ENCODE data around the gene ARID3C. TPM values are rescaled to one million over a fixed set of nuclear protein-coding genes. Genes with fewer than 3 reads are reported as not detected.
"Not testable (repeated sequence)": the region's sequence is repeated elsewhere in the genome, so short reads cannot be mapped to it uniquely, and the experiment has no call there.

The ARID3C gene
- total RNA-seq, 2 experiments from 2014 or later, result 0.15 to 0.18 TPM

DNA sequence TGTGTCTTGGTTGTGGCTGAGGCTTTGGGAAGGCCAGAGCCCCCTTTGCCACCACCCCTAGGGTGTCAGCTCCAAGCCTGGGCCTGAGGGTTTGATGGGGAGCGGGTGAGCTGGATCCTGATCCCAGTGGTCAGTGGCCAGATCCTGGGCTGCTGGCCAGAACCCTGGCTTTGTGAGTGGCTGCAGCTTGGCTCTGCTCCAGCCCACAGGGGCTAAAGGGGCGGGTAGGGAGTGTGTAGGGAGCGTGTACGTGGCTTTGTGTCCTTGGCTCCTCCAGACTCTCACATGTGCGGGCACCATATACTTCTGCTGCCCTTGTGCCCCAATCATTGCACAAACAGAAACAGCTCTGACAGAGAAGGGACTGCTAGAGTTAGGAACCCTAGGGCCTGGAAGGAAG lies 21.9 kb upstream of the ARID3C start:
- ChIA-PET POLR2A (interaction anchor here (9.4 kb wide), 1 partner anchor 10 kb away, joined by 162 read pairs; the partner anchor contains the start of gene CCL27), CTCF (interaction anchor here (9.7 kb wide), 1 partner anchor 12 kb away, joined by 125 read pairs; the partner anchor contains the start of gene CCL27)
- Mint-ChIP-seq H3K4me1 (peaks cover 55% of the 10 kb centered on the region), H3K9me3 (no peaks in the 10 kb centered on the region), H3K4me3 (no peak overlapping the region), H3K27ac (no peak overlapping the region), H3K27me3 (no peaks in the 10 kb centered on the region), H3K36me3 (ENCODE audit: low read depth) (peaks cover 33% of the 10 kb centered on the region)
- no peak for DNase-seq

DNA sequence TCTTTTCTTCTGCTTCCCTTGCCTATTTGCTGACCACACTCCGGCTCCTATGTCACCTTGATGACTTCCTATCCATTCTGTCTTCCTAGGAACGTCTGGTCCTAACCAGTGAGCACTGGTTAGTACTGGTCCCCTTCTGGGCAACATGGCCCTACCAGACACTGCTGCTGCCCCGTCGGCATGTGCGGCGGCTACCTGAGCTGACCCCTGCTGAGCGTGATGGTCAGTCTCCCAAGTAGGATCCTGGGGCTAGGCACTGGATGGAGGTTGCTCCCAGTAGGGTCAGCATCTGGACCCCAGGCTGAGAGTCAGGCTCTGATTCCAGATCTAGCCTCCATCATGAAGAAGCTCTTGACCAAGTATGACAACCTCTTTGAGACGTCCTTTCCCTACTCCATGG lies 19.8 kb upstream of the ARID3C start:
- no peaks in the 10 kb centered on the region for H3K27me3 Mint-ChIP-seq
- ChIA-PET POLR2A (interaction anchor here (1.5 to 9.4 kb wide), 3 partner anchors 12 to 29 kb away, joined by 4 to 162 read pairs (median 91); partner anchors contain the start of genes CCL27, DCTN3 and SIGMAR1), CTCF (interaction anchor here (1.1 to 9.7 kb wide), 4 partner anchors 13 to 54 kb away, joined by 6 to 131 read pairs (median 72); partner anchors contain the start of genes CCL27 and SIGMAR1)
- H3K4me3 Mint-ChIP-seq, result peak overlapping the region; percentile 78
- peaks cover 55% of the 10 kb centered on the region for H3K4me1 Mint-ChIP-seq
- H3K36me3 Mint-ChIP-seq (ENCODE audit: low read depth), result peaks cover 33% of the 10 kb centered on the region
- DNase-seq, result no peak
- no peak overlapping the region for H3K27ac Mint-ChIP-seq
- H3K9me3 Mint-ChIP-seq, result no peaks in the 10 kb centered on the region

DNA sequence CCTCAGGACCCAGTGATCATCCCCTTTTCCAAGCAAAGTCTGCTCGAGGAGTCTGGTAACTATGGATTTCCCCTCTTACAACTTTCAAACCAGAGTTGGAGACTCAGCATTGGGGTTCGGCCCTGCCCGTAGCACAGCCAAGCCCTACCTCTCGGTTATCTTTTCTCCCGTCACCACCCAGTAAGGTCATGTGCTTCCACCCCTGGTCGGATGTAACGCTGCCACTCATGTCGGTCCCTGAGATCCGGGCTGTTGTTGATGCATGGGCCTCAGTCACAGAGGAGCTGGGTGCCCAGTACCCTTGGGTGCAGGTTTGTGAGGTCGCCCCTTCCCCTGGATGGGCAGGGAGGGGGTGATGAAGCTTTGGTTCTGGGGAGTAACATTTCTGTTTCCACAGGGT lies 18.8 kb upstream of the ARID3C start:
- Mint-ChIP-seq H3K27me3 (no peaks in the 10 kb centered on the region), H3K9me3 (no peaks in the 10 kb centered on the region), H3K36me3 (ENCODE audit: low read depth) (peaks cover 33% of the 10 kb centered on the region), H3K4me1 (peaks cover 47% of the 10 kb centered on the region), H3K27ac (peak overlapping the region; percentile 76), H3K4me3 (peak overlapping the region; percentile 78)
- peak; percentile 47 for DNase-seq
- ChIA-PET POLR2A (interaction anchor here (0.9 to 9.4 kb wide), 7 partner anchors 11 to 271 kb away, joined by 3 to 162 read pairs (median 13); partner anchors contain the start of genes CCL27, DCTN3, MYORG and SIGMAR1), CTCF (interaction anchor here (1.0 to 9.7 kb wide), 8 partner anchors 8 to 55 kb away, joined by 3 to 131 read pairs (median 10); partner anchors contain the start of genes CCL27 and SIGMAR1)

DNA sequence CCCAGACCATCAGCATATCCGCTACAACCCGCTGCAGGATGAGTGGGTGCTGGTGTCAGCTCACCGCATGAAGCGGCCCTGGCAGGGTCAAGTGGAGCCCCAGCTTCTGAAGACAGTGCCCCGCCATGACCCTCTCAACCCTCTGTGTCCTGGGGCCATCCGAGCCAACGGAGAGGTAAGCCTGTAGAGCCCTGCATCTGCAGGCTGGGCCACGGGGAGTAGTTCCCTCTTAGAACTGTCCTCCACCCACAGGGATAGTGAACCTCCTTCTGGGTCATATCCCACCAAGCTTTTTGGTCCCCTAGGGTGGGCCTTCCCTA lies 18.2 kb upstream of the ARID3C start:
- H3K27me3 Mint-ChIP-seq, result no peaks in the 10 kb centered on the region
- peaks cover 33% of the 10 kb centered on the region for H3K36me3 Mint-ChIP-seq (ENCODE audit: low read depth)
- H3K4me1 Mint-ChIP-seq, result peaks cover 41% of the 10 kb centered on the region
- H3K27ac Mint-ChIP-seq, result peak overlapping the region; percentile 76
- peak overlapping the region; percentile 78 for H3K4me3 Mint-ChIP-seq
- POLR2A ChIA-PET, result interaction anchor here (1.0 to 9.4 kb wide), 12 partner anchors 10 to 343 kb away, joined by 3 to 162 read pairs (median 5); partner anchors contain the start of genes ARID3C, CCL27, DCTN3 and DNAJB5
- CTCF ChIA-PET, result interaction anchor here (0.6 to 9.7 kb wide), 21 partner anchors 9 to 1080 kb away, joined by 3 to 131 read pairs (median 5); partner anchors contain the start of genes CA9, CCDC107, CCL27 and DCTN3
- DNase-seq, result no peak
- no peaks in the 10 kb centered on the region for H3K9me3 Mint-ChIP-seq

DNA sequence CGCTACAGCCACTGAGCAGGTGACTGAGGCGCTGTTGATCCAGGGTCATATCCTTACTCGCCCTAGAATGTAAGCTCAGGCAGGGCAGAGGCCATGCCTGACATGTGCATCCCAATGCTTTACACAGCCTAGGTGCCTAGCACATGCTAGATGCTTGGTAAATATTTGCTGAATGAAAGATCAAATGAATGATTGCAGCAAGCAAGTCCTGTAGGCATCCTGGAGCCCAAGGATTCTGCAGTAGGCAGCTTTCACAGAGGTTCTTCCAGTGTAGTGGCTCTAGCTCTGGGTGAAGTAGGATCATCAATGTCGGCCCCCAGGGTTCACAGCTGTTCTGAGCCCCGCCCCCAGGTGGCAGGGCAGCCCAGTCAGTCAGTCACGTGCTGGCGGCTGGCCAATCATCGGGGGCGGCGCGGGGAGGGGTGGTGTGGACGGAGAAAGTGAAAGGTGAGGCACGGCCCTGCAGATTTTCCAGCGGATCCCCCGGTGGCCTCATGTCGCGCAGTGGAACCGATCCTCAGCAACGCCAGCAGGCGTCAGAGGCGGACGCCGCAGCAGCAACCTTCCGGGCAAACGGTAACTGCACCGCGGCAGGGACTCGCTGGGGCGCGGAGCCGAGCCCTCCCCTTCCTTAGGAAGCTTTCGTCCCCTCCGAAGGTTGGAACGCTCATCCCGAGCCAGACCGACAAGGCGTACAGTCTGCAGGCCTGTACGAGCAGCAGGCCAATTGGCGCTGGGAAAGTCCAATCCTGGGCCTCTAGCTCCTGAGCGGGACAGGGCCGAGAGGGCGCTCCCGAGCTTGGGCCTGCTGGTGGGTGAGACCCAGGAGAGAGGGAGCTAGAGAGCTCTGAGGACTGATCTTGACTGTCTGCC lies 17.6 kb upstream of the ARID3C start, which contains the start of gene GALT:
TSS of gene GALT (plus strand) at position 465 of the 873 bp plus-strand sequence. CDS start at position 495, 30 bp downstream.
- Mint-ChIP-seq H3K36me3 (ENCODE audit: low read depth) (peaks cover 33% of the 10 kb centered on the region), H3K4me1 (peaks cover 36% of the 10 kb centered on the region), H3K27ac (peak within 1 kb of the TSS; percentile 76), H3K9me3 (no peaks in the 10 kb centered on the region), H3K4me3 (peak within 1 kb of the TSS; percentile 78), H3K27me3 (no peaks in the 10 kb centered on the region)
- CTCF ChIA-PET, result interaction anchor here (0.6 to 9.7 kb wide), 21 partner anchors 10 to 1081 kb away, joined by 3 to 131 read pairs (median 5); partner anchors contain the start of genes CA9, CCDC107, CCL27 and DCTN3
- POLR2A ChIA-PET, result interaction anchor here (1.0 to 9.4 kb wide), 12 partner anchors 9 to 343 kb away, joined by 3 to 162 read pairs (median 5); partner anchors contain the start of genes ARID3C, CCL27, DCTN3 and DNAJB5
- DNase-seq, result peak; percentile 97

DNA sequence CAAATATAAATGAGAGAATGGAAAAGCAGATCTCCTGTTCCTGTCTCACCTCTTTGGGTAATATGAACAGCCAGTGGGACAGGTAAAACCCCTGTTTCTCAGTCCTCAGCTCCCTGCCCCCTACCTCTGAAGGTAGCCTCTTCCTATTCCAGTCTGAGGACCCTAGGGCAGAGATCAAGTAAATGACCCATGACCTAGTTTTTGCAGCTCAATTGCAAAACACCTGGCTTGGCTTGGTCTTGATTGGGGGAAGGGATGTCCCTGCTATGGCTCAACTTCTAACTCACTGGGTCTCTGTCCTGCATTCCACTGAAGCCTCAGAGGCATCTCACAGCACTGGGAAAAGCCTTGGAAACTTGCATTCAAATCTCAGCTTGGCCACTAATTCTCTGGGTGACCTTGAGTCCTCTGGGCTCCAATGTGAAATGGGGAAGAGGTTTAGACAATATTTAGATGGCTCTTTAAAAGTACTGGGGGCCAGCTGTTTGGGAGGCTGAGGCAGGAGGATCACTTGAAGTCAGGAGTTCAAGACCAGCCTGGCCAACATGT lies 16.0 kb upstream of the ARID3C start:
- ChIA-PET POLR2A (interaction anchor here (1.2 to 9.4 kb wide), 2 partner anchors 15 to 24 kb away, joined by 3 to 162 read pairs; partner anchors contain the start of gene CCL27), CTCF (interaction anchor here (0.5 to 9.7 kb wide), 3 partner anchors 9 to 311 kb away, joined by 4 to 131 read pairs (median 125); partner anchors contain the start of genes CCL27 and SIGMAR1)
- Mint-ChIP-seq H3K9me3 (no peaks in the 10 kb centered on the region), H3K27ac (no peak overlapping the region), H3K36me3 (ENCODE audit: low read depth) (peaks cover 25% of the 10 kb centered on the region), H3K4me1 (peaks cover 32% of the 10 kb centered on the region), H3K4me3 (no peak overlapping the region), H3K27me3 (no peaks in the 10 kb centered on the region)
- no peak for DNase-seq

DNA sequence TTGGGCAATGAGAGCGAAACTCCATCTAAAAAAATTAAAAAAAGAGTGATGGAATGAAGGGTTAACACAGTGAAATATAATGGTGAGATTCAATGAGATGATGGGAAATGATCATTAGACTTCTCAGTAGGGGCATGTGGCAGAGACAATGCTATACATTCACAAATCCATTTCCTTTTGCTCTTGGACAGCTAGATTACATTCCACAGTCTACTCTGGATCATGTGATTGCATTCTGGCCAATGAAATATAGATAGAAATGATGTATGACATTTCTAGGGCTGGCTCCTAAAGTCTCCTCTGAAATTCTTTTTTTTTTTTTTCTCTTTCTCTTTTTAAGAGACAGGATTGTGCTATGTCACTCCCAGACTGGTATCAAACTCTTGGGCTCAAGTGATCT lies 13.8 kb upstream of the ARID3C start:
- ChIA-PET CTCF (interaction anchor here (0.6 to 1.2 kb wide), 2 partner anchors 9 to 23 kb away, joined by 3 to 5 read pairs; no protein-coding TSS in a partner anchor), POLR2A (interaction anchor here (1.2 to 9.4 kb wide), 2 partner anchors 9 to 18 kb away, joined by 3 to 162 read pairs; partner anchors contain the start of gene CCL27)
- no peak overlapping the region for H3K27ac Mint-ChIP-seq

DNA sequence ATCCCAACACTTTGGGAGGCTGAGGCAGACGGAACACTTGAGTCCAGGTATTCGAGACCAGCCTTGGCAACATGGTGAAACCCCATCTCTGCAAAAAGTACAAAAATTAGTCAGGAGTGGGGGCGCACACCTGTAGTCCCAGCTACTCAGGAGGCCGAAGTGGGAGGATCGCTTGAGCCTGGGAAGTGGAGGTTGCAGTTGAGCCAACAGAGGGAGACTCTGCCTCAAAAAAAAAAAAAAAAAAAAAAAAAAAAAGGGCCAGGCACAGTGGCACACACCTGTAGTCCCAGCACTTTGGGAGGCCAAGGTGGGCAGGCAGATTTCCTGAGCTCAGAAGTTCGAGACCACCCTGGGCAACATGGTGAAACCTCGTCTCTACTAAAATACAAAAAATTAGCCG lies 10.5 kb upstream of the ARID3C start:
- not testable (repeated sequence) for H3K4me3 Mint-ChIP-seq, H3K9me3 Mint-ChIP-seq, DNase-seq, H3K27ac Mint-ChIP-seq, H3K27me3 Mint-ChIP-seq
- peaks cover 36% of the 10 kb centered on the region for H3K4me1 Mint-ChIP-seq
- CTCF ChIA-PET, result interaction anchor here (0.9 to 6.7 kb wide), 4 partner anchors 7 to 26 kb away, joined by 5 to 131 read pairs (median 45); partner anchors contain the start of genes CCL27 and GALT
- POLR2A ChIA-PET, result interaction anchor here (1.3 to 7.0 kb wide), 5 partner anchors 18 to 28 kb away, joined by 5 to 96 read pairs (median 41); partner anchors contain the start of genes CCL27, DCTN3 and RPP25L
- H3K36me3 Mint-ChIP-seq (ENCODE audit: low read depth), result peaks cover 15% of the 10 kb centered on the region

More for the DNA sequence above, 13.8 kb upstream of the ARID3C start:
- Mint-ChIP-seq H3K4me3 (no peak overlapping the region), H3K9me3 (no peaks in the 10 kb centered on the region), H3K4me1 (peaks cover 24% of the 10 kb centered on the region), H3K27me3 (no peaks in the 10 kb centered on the region), H3K36me3 (ENCODE audit: low read depth) (peaks cover 3% of the 10 kb centered on the region)
- DNase-seq, result no peak

DNA sequence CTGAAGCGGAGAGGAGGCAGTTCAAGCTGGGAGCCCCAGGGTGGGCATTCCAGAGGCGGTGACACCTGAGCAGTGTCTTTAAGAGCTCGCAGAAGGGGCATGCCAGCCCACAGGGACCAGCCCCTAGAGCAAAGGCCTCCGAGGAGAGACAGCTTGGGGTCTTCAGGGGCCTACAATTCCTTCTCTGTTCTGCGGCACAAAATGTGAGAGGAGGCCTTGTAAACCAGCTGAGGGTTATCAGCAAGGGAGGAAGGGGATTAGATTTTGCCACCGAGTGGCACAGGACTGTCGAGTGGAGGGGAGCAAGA lies 9.2 kb upstream of the ARID3C start:
- Mint-ChIP-seq H3K4me1 (peaks cover 42% of the 10 kb centered on the region), H3K36me3 (ENCODE audit: low read depth) (peaks cover 15% of the 10 kb centered on the region), H3K27ac (peak overlapping the region; percentile 82), H3K27me3 (no peaks in the 10 kb centered on the region), H3K4me3 (peak overlapping the region; percentile 88), H3K9me3 (no peaks in the 10 kb centered on the region)
- ChIA-PET CTCF (interaction anchor here (0.8 to 8.5 kb wide), 10 partner anchors 8 to 65 kb away, joined by 3 to 131 read pairs (median 12); partner anchors contain the start of genes ARID3C, CCL27, DCTN3 and GALT), POLR2A (interaction anchor here (0.9 to 7.0 kb wide), 12 partner anchors 10 to 442 kb away, joined by 3 to 96 read pairs (median 14); partner anchors contain the start of genes CCL27, DCTN3, FANCG and GALT)
- no peak for DNase-seq

DNA sequence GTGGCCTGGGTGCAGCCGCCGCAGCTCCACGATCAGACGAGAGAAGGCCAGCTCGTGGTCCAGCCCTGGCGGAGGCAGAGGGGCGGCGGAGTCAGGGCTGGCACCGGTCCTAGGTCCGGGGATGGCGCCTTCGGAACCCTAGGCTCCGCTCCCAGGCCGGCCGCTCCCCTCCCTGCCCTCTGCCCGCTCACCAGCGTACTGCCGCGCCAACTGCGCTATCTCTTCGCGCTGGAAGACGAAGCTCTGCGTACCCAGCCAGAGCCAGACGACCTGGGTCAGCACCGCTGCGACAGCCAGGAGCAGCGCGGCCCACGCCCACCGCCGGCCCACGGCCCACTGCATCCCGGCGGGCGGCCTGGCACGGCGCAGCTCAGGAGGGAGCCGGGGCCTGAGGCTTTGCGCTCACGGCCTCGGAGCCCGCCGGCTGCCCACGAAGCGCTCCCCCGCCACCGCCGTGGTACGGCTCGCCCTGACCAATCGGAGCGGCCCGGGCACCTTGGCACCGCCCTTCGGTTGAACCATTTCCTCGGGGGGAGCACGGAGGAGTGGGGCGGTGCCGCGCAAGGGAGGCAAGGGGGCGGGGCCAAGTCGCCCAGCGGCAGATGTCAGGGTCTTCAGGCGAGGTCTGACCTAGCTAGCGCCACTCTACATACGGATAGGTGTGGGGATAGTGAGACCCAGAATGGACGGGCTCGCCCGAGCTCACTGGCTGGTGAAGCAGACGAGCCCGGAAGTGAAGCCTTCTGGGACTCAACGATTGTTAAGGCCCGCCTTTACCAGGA lies 8.7 kb upstream of the ARID3C start, which contains the start of gene SIGMAR1:
TSS of gene SIGMAR1 (minus strand) at position 432 of the 782 bp plus-strand sequence. CDS start at position 342, 90 bp downstream.
- H3K9me3 Mint-ChIP-seq, result no peaks in the 10 kb centered on the region
- peak within 1 kb of the TSS; percentile 82 for H3K27ac Mint-ChIP-seq
- CTCF ChIA-PET, result interaction anchor here (0.6 to 8.5 kb wide), 15 partner anchors 9 to 726 kb away, joined by 3 to 131 read pairs (median 7); partner anchors contain the start of genes ARID3C, CCL27, DCTN3 and GALT
- peaks cover 42% of the 10 kb centered on the region for H3K4me1 Mint-ChIP-seq
- POLR2A ChIA-PET, result interaction anchor here (0.5 to 7.0 kb wide), 15 partner anchors 8 to 442 kb away, joined by 3 to 96 read pairs (median 12); partner anchors contain the start of genes ARID3C, CCL27, DCTN3 and FANCG
- peak within 1 kb of the TSS; percentile 88 for H3K4me3 Mint-ChIP-seq
- H3K27me3 Mint-ChIP-seq, result no peaks in the 10 kb centered on the region
- peaks cover 15% of the 10 kb centered on the region for H3K36me3 Mint-ChIP-seq (ENCODE audit: low read depth)
- DNase-seq, result peak; percentile 93

DNA sequence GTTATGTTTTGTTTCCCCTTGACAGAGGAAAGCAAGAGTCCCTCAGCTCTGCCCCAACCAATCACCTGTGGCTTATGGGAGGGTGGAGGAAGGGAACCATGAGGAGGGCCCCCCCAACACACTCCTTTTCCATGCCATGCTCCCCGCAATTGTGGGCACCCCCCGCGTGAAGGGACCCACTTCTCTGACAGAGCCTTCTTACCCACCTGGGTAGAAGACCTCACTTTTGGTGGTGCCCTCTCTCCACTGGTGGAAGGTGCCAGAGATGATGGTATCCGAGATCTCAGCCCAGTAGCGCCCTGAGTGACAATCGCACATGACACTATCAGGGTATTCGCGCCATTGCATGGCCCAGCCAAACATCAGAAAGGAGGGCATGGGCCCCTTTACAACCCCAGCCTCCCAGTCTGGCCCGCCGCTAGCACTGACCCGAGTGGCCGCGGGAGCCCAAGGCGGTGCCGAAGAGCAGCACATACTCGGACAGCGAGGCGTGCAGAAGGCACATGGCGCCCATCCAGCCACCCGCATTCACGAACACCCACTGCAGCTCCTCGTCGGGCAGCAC lies 8.0 kb upstream of the ARID3C start:
- CTCF ChIA-PET, result interaction anchor here (0.6 to 8.5 kb wide), 10 partner anchors 10 to 725 kb away, joined by 3 to 131 read pairs (median 12); partner anchors contain the start of genes CCL27, DCTN3, GALT and RPP25L
- POLR2A ChIA-PET, result interaction anchor here (0.5 to 7.0 kb wide), 14 partner anchors 7 to 443 kb away, joined by 3 to 96 read pairs (median 13); partner anchors contain the start of genes ARID3C, CCL27, DCTN3 and FANCG
- DNase-seq, result no peak
- H3K27ac Mint-ChIP-seq, result peak overlapping the region; percentile 74
- H3K4me1 Mint-ChIP-seq, result peaks cover 42% of the 10 kb centered on the region
- peaks cover 15% of the 10 kb centered on the region for H3K36me3 Mint-ChIP-seq (ENCODE audit: low read depth)
- H3K9me3 Mint-ChIP-seq, result no peaks in the 10 kb centered on the region
- peak overlapping the region; percentile 88 for H3K4me3 Mint-ChIP-seq
- no peaks in the 10 kb centered on the region for H3K27me3 Mint-ChIP-seq

Data from activated CD4-positive, alpha-beta memory T cell treated with anti-CD3 and anti-CD28 coated beads, Interleukin-2, amount 10 ng/mL, durations not matched to agents 7 days and 5 days (primary cell).